ENCODE data around the gene AP4E1. TPM values are rescaled to one million over a fixed set of nuclear protein-coding genes. Genes with fewer than 3 reads are reported as not detected.
"Not testable (repeated sequence)": the region's sequence is repeated elsewhere in the genome, so short reads cannot be mapped to it uniquely, and the experiment has no call there.

Gene AP4E1
- total RNA-seq, 2 experiments from 2014 or later, result 20.7 to 20.9 TPM

DNA sequence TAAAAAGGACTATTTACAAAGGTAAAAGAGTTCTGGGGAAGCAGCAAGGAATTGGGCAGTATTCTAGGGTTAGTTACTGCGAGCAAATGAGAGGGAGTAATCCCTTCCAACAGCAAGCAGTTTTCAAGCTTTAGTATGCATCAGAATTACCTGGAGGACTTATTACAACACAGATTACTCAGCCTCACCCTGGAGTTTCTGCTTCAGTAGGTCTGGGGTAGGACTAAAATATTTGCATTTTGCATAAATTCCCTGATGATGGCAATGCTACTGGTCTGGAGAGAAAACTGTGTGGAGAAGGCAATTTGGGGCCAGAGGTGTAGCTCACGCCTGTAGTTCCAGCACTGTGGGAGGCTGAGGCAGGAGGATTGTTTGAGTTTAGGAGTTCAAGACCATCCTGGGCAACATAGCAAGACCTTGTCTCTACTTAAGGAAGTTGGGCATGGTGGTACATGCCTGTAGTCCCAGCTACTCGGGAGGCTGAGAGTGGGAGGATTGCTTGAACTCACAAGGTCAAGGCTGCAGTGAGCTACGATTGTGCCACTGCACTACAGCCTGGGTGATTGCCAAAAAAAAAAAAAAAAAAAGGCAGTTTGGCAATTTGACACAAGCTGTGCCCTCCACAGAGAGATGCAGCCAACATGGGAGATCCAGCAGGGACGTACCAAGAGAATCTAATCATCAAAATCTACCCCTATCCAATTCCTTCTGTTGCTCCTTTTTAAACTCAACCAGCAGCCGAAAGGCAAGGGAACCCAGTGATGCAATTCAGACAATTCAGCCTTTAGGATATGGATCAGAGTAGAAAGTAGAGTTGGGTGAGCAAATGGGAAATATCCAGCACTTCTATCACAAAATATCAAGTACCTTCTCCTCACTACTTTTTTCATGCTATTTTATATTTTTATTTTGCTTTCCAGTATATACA lies 27.1 kb upstream of the AP4E1 start:
- Mint-ChIP-seq H3K9me3 (peaks cover 4% of the 10 kb centered on the region), H3K27ac (peak overlapping the region; percentile 98), H3K4me1 (peaks cover 91% of the 10 kb centered on the region), H3K4me3 (peak overlapping the region; percentile 59), H3K27me3 (no peaks in the 10 kb centered on the region), H3K36me3 (peaks cover 13% of the 10 kb centered on the region)
- DNase-seq, result no peak

DNA sequence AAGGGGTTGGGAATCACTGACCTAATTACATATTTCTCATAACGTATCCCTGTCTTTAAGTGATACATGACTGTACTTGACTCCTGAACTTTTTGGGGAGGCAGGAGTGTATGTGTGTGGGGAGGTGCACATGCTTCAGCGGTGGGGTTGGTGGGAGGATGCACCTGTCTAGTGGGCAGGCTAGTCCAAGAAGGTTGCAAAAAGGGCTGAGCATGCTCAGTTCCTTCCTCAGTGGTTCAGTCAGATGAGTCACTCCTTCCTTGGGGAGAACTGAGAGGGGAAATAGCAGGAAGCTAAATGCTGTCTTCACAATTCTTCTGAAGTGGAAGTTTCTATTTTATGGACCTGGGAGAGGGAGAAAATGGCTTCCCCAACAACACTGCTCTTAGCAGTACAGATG lies 24.6 kb upstream of the AP4E1 start:
- peak; percentile 53 for DNase-seq
- Mint-ChIP-seq H3K27ac (peak overlapping the region; percentile 92), H3K27me3 (no peaks in the 10 kb centered on the region), H3K9me3 (peaks cover 4% of the 10 kb centered on the region), H3K36me3 (peaks cover 15% of the 10 kb centered on the region), H3K4me3 (peak overlapping the region; percentile 6), H3K4me1 (peaks cover 80% of the 10 kb centered on the region)

DNA sequence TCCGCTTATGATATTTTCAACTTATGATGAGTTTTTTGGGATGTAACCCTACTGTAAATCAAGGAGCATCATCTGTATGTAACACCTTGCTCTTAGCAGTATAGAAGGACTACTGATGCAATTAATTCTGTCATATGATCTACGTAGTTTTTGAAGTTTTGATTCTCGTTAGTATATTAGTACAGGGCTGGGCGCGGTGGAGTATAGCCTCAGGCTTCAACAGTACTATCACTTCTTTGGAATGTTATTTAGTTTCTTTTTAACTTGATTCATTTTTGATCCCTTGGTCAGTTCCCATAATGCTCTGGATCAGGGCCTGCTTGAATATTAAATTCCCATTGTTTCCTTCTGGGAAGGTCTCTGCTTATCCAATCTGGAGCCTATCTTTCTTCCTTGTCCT lies 23.9 kb upstream of the AP4E1 start:
- Mint-ChIP-seq H3K27ac (peak overlapping the region; percentile 92), H3K36me3 (peaks cover 14% of the 10 kb centered on the region), H3K4me3 (no peak overlapping the region), H3K9me3 (peaks cover 4% of the 10 kb centered on the region), H3K27me3 (no peaks in the 10 kb centered on the region), H3K4me1 (peaks cover 78% of the 10 kb centered on the region)
- no peak for DNase-seq

GRCh38 chr15:50886139-50886467 lies 22.4 kb upstream of the AP4E1 start:
- Mint-ChIP-seq H3K9me3 (peaks cover 11% of the 10 kb centered on the region), H3K27ac (peak overlapping the region; percentile 92), H3K36me3 (peaks cover 23% of the 10 kb centered on the region), H3K27me3 (no peaks in the 10 kb centered on the region), H3K4me1 (peaks cover 64% of the 10 kb centered on the region), H3K4me3 (peak overlapping the region; percentile 29)
- no peak for DNase-seq

GRCh38 chr15:50886611-50887345 lies 21.7 kb upstream of the AP4E1 start:
- Mint-ChIP-seq H3K27me3 (no peaks in the 10 kb centered on the region), H3K36me3 (peaks cover 21% of the 10 kb centered on the region), H3K4me1 (peaks cover 57% of the 10 kb centered on the region), H3K27ac (peak overlapping the region; percentile 48), H3K9me3 (peaks cover 15% of the 10 kb centered on the region), H3K4me3 (no peak overlapping the region)
- DNase-seq, result no peak

DNA sequence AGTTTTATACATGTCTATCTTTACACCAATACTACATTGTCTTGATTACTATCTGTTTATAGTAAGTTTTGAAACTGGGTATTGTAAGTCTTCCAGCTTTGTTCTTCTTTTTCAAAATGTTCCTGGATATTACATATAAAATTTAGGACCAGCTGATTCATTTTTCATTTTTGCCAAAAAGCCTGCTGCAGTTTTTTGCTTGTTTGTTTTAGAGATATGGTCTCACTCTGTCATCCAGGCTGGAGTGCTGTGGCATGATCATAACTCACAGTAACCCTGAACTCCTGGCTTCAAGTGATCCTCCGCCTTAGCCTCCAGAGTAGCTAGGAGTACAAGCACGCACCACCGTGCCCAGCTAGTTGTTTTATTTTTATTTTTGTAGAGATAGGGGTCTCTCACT lies 20.4 kb upstream of the AP4E1 start:
- no peak overlapping the region for H3K27ac Mint-ChIP-seq
- H3K4me1 Mint-ChIP-seq, result peaks cover 47% of the 10 kb centered on the region
- DNase-seq, result no peak
- H3K36me3 Mint-ChIP-seq, result peaks cover 19% of the 10 kb centered on the region
- peaks cover 16% of the 10 kb centered on the region for H3K9me3 Mint-ChIP-seq
- H3K4me3 Mint-ChIP-seq, result no peak overlapping the region
- no peaks in the 10 kb centered on the region for H3K27me3 Mint-ChIP-seq

DNA sequence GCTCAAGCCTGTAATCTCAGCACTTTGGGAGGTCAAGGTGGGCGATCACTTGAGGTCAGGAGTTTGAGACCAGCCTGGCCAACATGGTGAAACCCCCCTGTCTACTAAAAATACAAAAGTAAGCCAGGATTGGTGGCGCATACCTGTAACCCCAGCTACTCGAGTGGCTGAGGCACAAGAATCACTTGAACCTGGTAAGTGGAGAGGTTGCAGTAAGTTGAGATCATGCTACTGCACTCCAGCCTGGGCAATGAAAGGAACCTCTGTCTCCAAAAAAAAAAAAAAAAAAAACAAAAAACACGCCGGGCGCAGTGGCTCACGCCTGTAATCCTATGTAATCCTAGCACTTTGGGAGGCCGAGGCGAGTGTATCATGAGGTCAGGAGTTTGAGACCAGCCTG lies 18.9 kb upstream of the AP4E1 start:
- Mint-ChIP-seq H3K27me3 (no peaks in the 10 kb centered on the region), H3K9me3 (peaks cover 24% of the 10 kb centered on the region), H3K4me1 (peaks cover 34% of the 10 kb centered on the region), H3K36me3 (peaks cover 16% of the 10 kb centered on the region), H3K27ac (no peak overlapping the region), H3K4me3 (no peak overlapping the region)
- DNase-seq, result no peak

GRCh38 chr15:50890751-50891150 lies 17.7 kb upstream of the AP4E1 start:
- no peak for DNase-seq
- Mint-ChIP-seq H3K9me3 (peaks cover 24% of the 10 kb centered on the region), H3K4me1 (peaks cover 24% of the 10 kb centered on the region), H3K27me3 (no peaks in the 10 kb centered on the region), H3K36me3 (peaks cover 16% of the 10 kb centered on the region), H3K27ac (no peak overlapping the region), H3K4me3 (no peak overlapping the region)

DNA sequence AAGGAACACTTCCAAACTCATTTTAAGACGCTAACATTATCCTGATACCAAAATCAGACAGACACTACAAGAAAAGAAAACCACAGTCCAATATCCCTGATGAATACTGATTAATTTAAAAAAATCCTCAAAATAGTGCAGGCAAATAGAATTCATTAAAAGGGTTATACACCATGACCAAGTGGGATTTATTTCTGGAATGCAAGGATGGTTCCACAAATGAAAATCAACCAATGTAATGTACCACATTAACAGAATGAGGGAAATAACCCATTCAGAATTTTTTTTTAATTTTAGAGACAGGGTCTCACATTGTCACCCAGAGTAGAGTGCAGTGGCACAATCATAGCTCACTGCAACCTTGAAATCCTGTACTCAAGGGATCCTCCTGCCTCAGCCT lies 17.3 kb upstream of the AP4E1 start:
- peaks cover 16% of the 10 kb centered on the region for H3K36me3 Mint-ChIP-seq
- no peaks in the 10 kb centered on the region for H3K27me3 Mint-ChIP-seq
- peaks cover 20% of the 10 kb centered on the region for H3K4me1 Mint-ChIP-seq
- no peak for DNase-seq
- H3K9me3 Mint-ChIP-seq, result peaks cover 24% of the 10 kb centered on the region
- no peak overlapping the region for H3K27ac Mint-ChIP-seq
- H3K4me3 Mint-ChIP-seq, result no peak overlapping the region

DNA sequence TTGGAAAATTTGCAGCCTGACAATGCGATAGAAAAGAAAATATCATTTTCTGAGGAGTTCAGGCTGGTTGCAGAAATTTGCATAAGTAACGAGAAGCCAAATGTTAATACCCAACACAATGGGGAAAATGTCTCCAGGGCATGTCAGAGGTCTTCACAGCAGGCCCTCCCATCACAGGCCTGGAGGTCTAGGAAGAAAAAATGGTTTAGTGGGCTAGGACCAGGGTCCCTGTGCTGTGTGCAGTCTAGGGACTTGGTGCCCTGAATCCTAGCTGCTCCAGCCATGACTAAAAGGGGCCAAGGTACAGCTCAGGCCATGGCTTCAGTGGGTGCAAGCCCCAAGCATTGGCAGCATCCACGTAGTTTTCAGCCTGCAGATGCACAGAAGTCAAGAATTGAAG lies 14.5 kb upstream of the AP4E1 start:
- no peak for DNase-seq
- no peaks in the 10 kb centered on the region for H3K27me3 Mint-ChIP-seq
- H3K4me1 Mint-ChIP-seq, result peaks cover 8% of the 10 kb centered on the region
- peaks cover 24% of the 10 kb centered on the region for H3K9me3 Mint-ChIP-seq
- H3K27ac Mint-ChIP-seq, result no peak overlapping the region
- peaks cover 14% of the 10 kb centered on the region for H3K36me3 Mint-ChIP-seq
- H3K4me3 Mint-ChIP-seq, result no peak overlapping the region

- not testable (repeated sequence) for H3K9me3 Mint-ChIP-seq, H3K36me3 Mint-ChIP-seq, DNase-seq, H3K27ac Mint-ChIP-seq, H3K27me3 Mint-ChIP-seq, H3K4me3 Mint-ChIP-seq
- H3K4me1 Mint-ChIP-seq, result peaks cover 14% of the 10 kb centered on the region
Observed at GRCh38 chr15:50901390-50901789, 7.1 kb upstream of the AP4E1 start.

DNA sequence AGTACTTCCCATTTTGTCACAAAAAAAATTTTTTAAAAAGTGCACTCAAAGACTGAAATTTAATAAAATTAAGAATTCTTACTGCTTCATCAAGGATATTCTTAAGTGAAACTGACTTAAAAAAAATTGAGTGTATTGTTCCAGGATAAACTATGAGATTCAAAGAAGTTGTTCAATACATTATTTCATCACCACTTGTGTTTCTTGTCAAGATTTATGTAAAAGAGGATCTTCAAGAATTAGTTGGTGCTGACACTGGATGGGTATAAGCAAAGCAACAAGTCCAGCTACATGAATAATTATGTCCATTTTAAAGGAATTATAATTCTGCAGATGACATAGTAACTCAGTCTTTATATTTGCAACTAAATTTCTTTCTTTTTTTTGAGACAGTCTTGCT lies 4.3 kb upstream of the AP4E1 start:
- no peak for DNase-seq
- no peaks in the 10 kb centered on the region for H3K9me3 Mint-ChIP-seq
- no peaks in the 10 kb centered on the region for H3K27me3 Mint-ChIP-seq
- H3K36me3 Mint-ChIP-seq, result peaks cover 4% of the 10 kb centered on the region
- H3K27ac Mint-ChIP-seq, result no peak overlapping the region
- H3K4me3 Mint-ChIP-seq, result no peak overlapping the region
- H3K4me1 Mint-ChIP-seq, result peaks cover 12% of the 10 kb centered on the region

DNA sequence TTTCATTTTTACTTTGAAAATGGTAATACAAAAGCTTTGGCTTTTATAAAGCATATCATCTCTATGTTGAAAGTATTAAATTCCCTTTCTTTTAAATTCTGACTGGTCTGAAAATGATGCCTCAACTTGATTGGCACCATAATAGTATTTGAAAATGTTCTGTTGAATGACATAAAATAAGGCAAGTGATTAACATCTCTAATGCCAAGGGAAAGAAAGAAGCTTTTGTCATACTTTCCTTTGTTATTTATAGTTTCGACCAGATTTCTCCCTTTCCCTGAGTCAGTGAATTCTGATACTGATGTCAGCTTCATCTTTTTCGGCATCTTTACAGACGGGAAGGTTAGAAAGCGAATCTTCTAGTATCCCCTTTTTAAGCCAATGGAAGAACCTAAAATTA lies 3.4 kb upstream of the AP4E1 start:
- Mint-ChIP-seq H3K4me3 (no peak overlapping the region), H3K27ac (peak overlapping the region; percentile 25)

DNA sequence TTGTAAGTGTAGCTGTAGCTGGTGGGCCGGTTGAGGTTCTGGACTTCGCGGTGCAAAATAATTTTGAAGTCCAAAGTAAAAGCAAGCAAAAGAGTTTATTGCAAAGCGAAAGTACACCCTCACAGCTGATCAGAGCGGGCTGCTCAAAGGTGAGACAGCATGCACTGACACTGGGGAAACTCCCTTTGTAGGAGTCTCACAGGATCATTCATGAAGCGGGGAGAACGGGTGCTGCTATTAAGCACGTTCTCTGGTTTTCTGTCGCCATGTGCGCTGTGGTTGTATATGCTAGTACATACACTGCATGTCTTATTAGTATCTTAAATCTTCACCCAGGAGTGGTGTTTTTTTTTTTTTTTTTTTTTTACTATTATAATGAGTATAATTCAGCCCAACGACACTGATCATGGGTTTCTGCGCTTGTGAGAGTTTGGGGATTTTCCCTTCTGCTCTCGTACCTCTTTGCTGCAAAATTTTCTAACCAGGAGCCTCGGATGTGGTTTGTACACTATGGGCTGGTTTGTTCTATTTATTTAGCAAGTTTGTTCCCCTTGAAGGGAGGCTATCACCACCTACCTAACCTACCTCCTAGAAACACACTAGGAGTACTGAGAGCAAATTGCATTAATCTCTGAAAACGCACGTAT lies 1.4 kb upstream of the AP4E1 start:
- DNase-seq, result peak; percentile 82
- H3K9me3 Mint-ChIP-seq, result no peaks in the 10 kb centered on the region
- peak overlapping the region; percentile 90 for H3K4me3 Mint-ChIP-seq
- H3K4me1 Mint-ChIP-seq, result peaks cover 17% of the 10 kb centered on the region
- peak overlapping the region; percentile 99 for H3K27ac Mint-ChIP-seq
- peaks cover 7% of the 10 kb centered on the region for H3K36me3 Mint-ChIP-seq
- no peaks in the 10 kb centered on the region for H3K27me3 Mint-ChIP-seq

More for the DNA sequence above, 3.4 kb upstream of the AP4E1 start:
- no peaks in the 10 kb centered on the region for H3K9me3 Mint-ChIP-seq
- peaks cover 12% of the 10 kb centered on the region for H3K4me1 Mint-ChIP-seq
- H3K27me3 Mint-ChIP-seq, result no peaks in the 10 kb centered on the region
- H3K36me3 Mint-ChIP-seq, result peaks cover 4% of the 10 kb centered on the region
- no peak for DNase-seq

DNA sequence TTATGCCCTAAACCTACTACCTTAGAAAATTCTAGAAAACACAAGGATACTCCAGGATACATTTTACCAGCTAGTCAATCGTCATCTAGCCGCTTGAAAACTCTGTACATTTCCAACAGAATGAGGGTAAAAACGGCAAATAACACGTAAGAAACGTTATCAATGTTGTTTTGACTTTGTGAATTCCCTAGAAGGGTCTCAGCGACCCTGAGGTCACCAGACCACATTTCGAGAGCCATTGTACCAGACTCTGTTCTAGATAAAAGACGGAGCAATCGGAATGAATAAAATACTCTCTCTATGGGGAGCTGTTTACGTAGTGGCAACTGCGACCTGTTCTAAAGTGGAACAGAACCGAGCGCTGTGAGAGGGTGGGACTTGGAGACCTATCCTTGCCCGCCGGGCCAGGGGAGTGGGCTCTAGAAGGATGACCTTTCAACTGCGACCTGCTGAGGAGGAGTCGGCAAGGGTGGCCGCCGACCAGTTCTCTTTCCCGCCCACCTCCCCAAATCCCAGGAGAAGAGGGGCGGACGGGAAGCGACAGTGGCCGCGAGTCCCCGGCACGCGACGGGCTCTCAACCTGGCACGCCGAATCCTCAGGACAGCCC lies 778 bp upstream of the AP4E1 start:
- Mint-ChIP-seq H3K27me3 (no peaks in the 10 kb centered on the region), H3K4me1 (peaks cover 13% of the 10 kb centered on the region), H3K9me3 (no peaks in the 10 kb centered on the region), H3K27ac (peak overlapping the region; percentile 99), H3K4me3 (peak overlapping the region; percentile 90), H3K36me3 (peaks cover 7% of the 10 kb centered on the region)
- DNase-seq, result peak; percentile 54
